ENCODE results near the gene PRICKLE4.

Gene PRICKLE4

GRCh38 chr6:41775293-41775882, 5.2 kb upstream of the PRICKLE4 start (continued):
- no peak for TF ChIP-seq CREB5 (CRISPR knock-in tag; IDR thresholded peaks at IDR 0.05; ENCODE audit: low read depth)
- TF ChIP-seq TSHZ2 (CRISPR knock-in tag; IDR thresholded peaks at IDR 0.05), result no peak
- no peak for TF ChIP-seq ZFP3 (CRISPR knock-in tag; IDR thresholded peaks at IDR 0.05)
- no peak for TF ChIP-seq SNAI2 (CRISPR knock-in tag; IDR thresholded peaks at IDR 0.05)
- no peak for TF ChIP-seq ZNF70 (CRISPR knock-in tag; IDR thresholded peaks at IDR 0.05)

GRCh38 chr6:41777551-41778285, 2.9 kb upstream of the PRICKLE4 start:
- no peak for ATAC-seq
- TF ChIP-seq ZNF70 (CRISPR knock-in tag; IDR thresholded peaks at IDR 0.05) (no peak), ARNTL (CRISPR knock-in tag; IDR thresholded peaks at IDR 0.05; ENCODE audit: borderline replicate concordance, low read depth) (no peak)

- no peak for ATAC-seq
- TF ChIP-seq TOX (CRISPR knock-in tag; IDR thresholded peaks at IDR 0.05; ENCODE audit: borderline replicate concordance) (no peak), BACH2 (CRISPR knock-in tag; IDR thresholded peaks at IDR 0.05; ENCODE audit: borderline replicate concordance) (no peak), CREB5 (CRISPR knock-in tag; IDR thresholded peaks at IDR 0.05; ENCODE audit: low read depth) (no peak), TCF4 (CRISPR knock-in tag; IDR thresholded peaks at IDR 0.05; ENCODE audit: borderline replicate concordance) (no peak), RARB (CRISPR knock-in tag; IDR thresholded peaks at IDR 0.05) (no peak), TSHZ2 (CRISPR knock-in tag; IDR thresholded peaks at IDR 0.05) (no peak), ESRRG (CRISPR knock-in tag; IDR thresholded peaks at IDR 0.05) (no peak), ARNTL (CRISPR knock-in tag; IDR thresholded peaks at IDR 0.05; ENCODE audit: borderline replicate concordance, low read depth) (no peak), SNAI2 (CRISPR knock-in tag; IDR thresholded peaks at IDR 0.05) (no peak), ZFP30 (CRISPR knock-in tag; IDR thresholded peaks at IDR 0.05) (no peak), ZFP3 (CRISPR knock-in tag; IDR thresholded peaks at IDR 0.05) (no peak), ZNF565 (CRISPR knock-in tag; conservative IDR thresholded peaks at IDR 0.05; ENCODE audit: low read depth) (no peak), POU6F1 (CRISPR knock-in tag; IDR thresholded peaks at IDR 0.05; ENCODE audit: borderline replicate concordance, low read depth) (no peak), GLIS3 (CRISPR knock-in tag; IDR thresholded peaks at IDR 0.05) (no peak), OSR1 (CRISPR knock-in tag; IDR thresholded peaks at IDR 0.05) (no peak), ZNF8 (CRISPR knock-in tag; IDR thresholded peaks at IDR 0.05) (no peak), ISL1 (CRISPR knock-in tag; IDR thresholded peaks at IDR 0.05) (no peak), PATZ1 (CRISPR knock-in tag; IDR thresholded peaks at IDR 0.05; ENCODE audit: borderline replicate concordance) (no peak)
These were observed 1.7 kb upstream of the PRICKLE4 start for GRCh38 chr6:41778895-41779294.
